NCI-H82 treated with DMSO at 0.1 percent for 48 hours (cell line): ENCODE results near the gene MOB4.
"Not testable (repeated sequence)": the region's sequence is repeated elsewhere in the genome, so short reads cannot be mapped to it uniquely, and the experiment has no call there.

Source experiments
- DNase-seq: peaks from one replicate; lab custom pipeline; 2025; ENCODE audit not compliant: unreplicated experiment; lab: John Stamatoyannopoulos, UW

The MOB4 gene

GRCh38 chr2:197513915-197514314 lies 2.0 kb upstream of the MOB4 start:
- DNase-seq: no peak

GRCh38 chr2:197514754-197515153 lies 1.1 kb upstream of the MOB4 start:
- DNase-seq: peak; percentile 86

GRCh38 chr2:197515315-197515738 lies 539 bp upstream of the MOB4 start:
- peak; percentile 90 for DNase-seq

- DNase-seq: no peak
These were observed 511 bp downstream of the MOB4 start for GRCh38 chr2:197516393-197516761.

- DNase-seq: no peak
These were observed 1.3 kb downstream of the MOB4 start for GRCh38 chr2:197517150-197517549.

GRCh38 chr2:197538412-197538811 lies 22.5 kb downstream of the MOB4 start:
- no peak for DNase-seq

GRCh38 chr2:197539734-197540133 lies 23.9 kb downstream of the MOB4 start:
- DNase-seq: no peak

GRCh38 chr2:197543206-197543605 lies 27.3 kb downstream of the MOB4 start:
- DNase-seq: no peak

GRCh38 chr2:197547163-197547900 lies 31.5 kb downstream of the MOB4 start:
- DNase-seq: no peak

GRCh38 chr2:197548582-197548981 lies 32.7 kb downstream of the MOB4 start:
- DNase-seq: no peak

- not testable (repeated sequence) for DNase-seq
These were observed 35.4 kb downstream of the MOB4 start for GRCh38 chr2:197551260-197551659.

- no peak for DNase-seq
These were observed 39.6 kb downstream of the MOB4 start for GRCh38 chr2:197555467-197555866.

- DNase-seq: no peak
These were observed 40.6 kb downstream of the MOB4 start for GRCh38 chr2:197556456-197556855.

- no peak for DNase-seq
These were observed 42.5 kb downstream of the MOB4 start for GRCh38 chr2:197558393-197558792.

- DNase-seq: no peak
These were observed 43.8 kb downstream of the MOB4 start for GRCh38 chr2:197559681-197560080.

GRCh38 chr2:197560146-197560665 lies 44.3 kb downstream of the MOB4 start:
- DNase-seq: no peak

GRCh38 chr2:197571627-197572271 lies 55.9 kb downstream of the MOB4 start:
- DNase-seq: no peak

GRCh38 chr2:197573608-197574007 lies 57.7 kb downstream of the MOB4 start:
- no peak for DNase-seq

GRCh38 chr2:197575987-197576386 lies 60.1 kb downstream of the MOB4 start:
- DNase-seq: no peak

GRCh38 chr2:197576631-197577030 lies 60.8 kb downstream of the MOB4 start:
- DNase-seq: no peak

GRCh38 chr2:197577446-197577845 lies 61.6 kb downstream of the MOB4 start:
- DNase-seq: no peak

GRCh38 chr2:197578294-197578693 lies 62.4 kb downstream of the MOB4 start:
- DNase-seq: not testable (repeated sequence)
